Psoas muscle (tissue), 8 donors: ENCODE data around the gene TMEM184B. TPM values are rescaled to one million over a fixed set of nuclear protein-coding genes. Genes with fewer than 3 reads are reported as not detected.

Experiments used
- ATAC-seq, 4 donors: fragments of 200-7000 bp; cut with Tn5 transposase; one replicate each; pipeline ENCODE4 v1.9.1; 2020; ENCODE audit warnings: moderate library complexity in 3 of 4, mild to moderate bottlenecking in 2 of 4
- DNase-seq, 2 donors: peaks; one replicate each; pipeline ENCODE4 v3.0.0-alpha.2; 2020
- H3K27ac ChIP-seq: fragments of 200-600 bp; one replicate; pipeline ENCODE4 v1.8.0; 2022
- H3K27me3 ChIP-seq, 3 donors: fragments of 200-600 bp in 1 of 3; one replicate each; pipeline versions ENCODE4 v1.6.1 to v1.8.0; 2013 to 2022; ENCODE audit warnings: low read length in 2 of 3, mild to moderate bottlenecking in 2 of 3, moderate library complexity in 1 of 3; ENCODE audit not compliant: insufficient read depth in 3 of 3
- H3K36me3 ChIP-seq, 2 donors: fragments of 200-600 bp in 1 of 2; one replicate each; pipeline versions ENCODE4 v1.6.1 to v1.8.0; 2013 to 2022; ENCODE audit warnings: low read depth in 1 of 2, mild to moderate bottlenecking in 1 of 2, moderate library complexity in 1 of 2; ENCODE audit not compliant: insufficient read depth in 1 of 2
- H3K4me1 ChIP-seq: fragments of 200-600 bp; one replicate; pipeline ENCODE4 v1.8.0; 2022
- H3K4me3 ChIP-seq: fragments of 200-600 bp; one replicate; pipeline ENCODE4 v1.8.0; 2022; ENCODE audit warnings: mild to moderate bottlenecking
- H3K9me3 ChIP-seq: fragments of 200-600 bp; one replicate; pipeline ENCODE4 v1.8.0; 2022
- CTCF ChIP-seq: fragments of 200-600 bp; IDR thresholded peaks from one replicate; pipeline ENCODE4 v1.8.0; 2022; ENCODE audit warnings: antibody characterized with exemption
- WGBS, 3 donors: extraction: QIAGEN DNeasy Blood & Tissue Kit; methylation state at CpG; one replicate each; pipeline versions ENCODE4 v1.1.6 to v1.1.7; 2013; 5-methylcytosine and 5-hydroxymethylcytosine counted together
- intact Hi-C, 2 donors: fragments of 100-400 bp; cut with DNase I; formaldehyde crosslinking; loops; one replicate each; pipeline versions ENCODE4 v1.11.0 to v1.14.2; 2022
- polyA plus RNA-seq, 3 donors: library from polyadenylated mRNA; stranded (reverse); fragments of 200-250 nt; gene quantifications; one replicate each; pipeline ENCODE4 v1.2.3, GENCODE V29; 2013
- total RNA-seq, 4 donors: library from RNA; stranded (reverse); fragmentation: NEBNext Ultra II Directional in 2 of 4; extraction: Animal tissue kit (Norgen Biotek cat#: 25700) in 2 of 4; gene quantifications; one replicate each; pipeline versions ENCODE4 v1.2.1 to v1.2.4, GENCODE V29; 2021 to 2023
- donor health status: healthy with polysubstance abuse.
- donor health status: DM: no; HTN: no; CAD: no; lungs with moderate emphysema.
- donor health status: Bipolar disorder and iron deficiency.
- donor health status: healthy.
- donor health status: DM: yes; HTN: yes; CAD: no.
- donor health status: DM: no; HTN: no; CAD: no.
- donor health status: DM: no; HTN: no; CAD: no.
- donor health status: DM: yes; HTN: yes; CAD: no.

Gene TMEM184B
- total and polyA plus RNA-seq, 7 donors = 13.6 to 40.3 (median 26.4) TPM

DNA sequence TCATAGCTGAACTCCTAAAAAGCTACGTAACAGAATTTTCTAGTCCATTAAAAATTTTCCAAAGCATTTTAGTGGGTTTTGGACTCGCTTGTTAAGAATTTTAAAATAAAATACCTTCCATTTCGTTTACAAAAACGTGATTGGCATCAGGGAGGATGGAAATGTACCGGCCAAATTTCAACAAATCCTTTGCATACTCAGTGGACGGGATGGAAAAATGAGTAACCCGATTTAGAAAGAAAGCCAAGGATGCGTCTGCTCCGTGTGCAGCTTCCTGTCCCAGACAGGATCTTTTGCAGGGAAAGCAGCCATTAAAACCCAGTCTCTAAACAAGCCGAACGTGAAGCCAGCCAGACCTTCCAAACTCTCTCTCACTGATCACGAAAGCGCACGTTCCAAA, 15.6 kb downstream of the TMEM184B start:
- WGBS, 3 donors = 21 to 39% (median 26%) methylated on average over 14 of the region's 14 CpGs
- H3K27ac ChIP-seq = peak overlapping the region; percentile 59
- TF ChIP-seq CTCF = no peak
- H3K36me3 ChIP-seq = no peaks in the 10 kb centered on the region
- intact Hi-C loops = no loop called here
- no peaks in the 10 kb centered on the region for H3K9me3 ChIP-seq
- peaks cover 73% of the 10 kb centered on the region for H3K4me1 ChIP-seq
- H3K4me3 ChIP-seq = peak overlapping the region; percentile 15
- no peak for DNase-seq
- ATAC-seq = peak in 1 of 4 donors; percentile 25
- H3K27me3 ChIP-seq = no peaks in the 10 kb centered on the region

DNA sequence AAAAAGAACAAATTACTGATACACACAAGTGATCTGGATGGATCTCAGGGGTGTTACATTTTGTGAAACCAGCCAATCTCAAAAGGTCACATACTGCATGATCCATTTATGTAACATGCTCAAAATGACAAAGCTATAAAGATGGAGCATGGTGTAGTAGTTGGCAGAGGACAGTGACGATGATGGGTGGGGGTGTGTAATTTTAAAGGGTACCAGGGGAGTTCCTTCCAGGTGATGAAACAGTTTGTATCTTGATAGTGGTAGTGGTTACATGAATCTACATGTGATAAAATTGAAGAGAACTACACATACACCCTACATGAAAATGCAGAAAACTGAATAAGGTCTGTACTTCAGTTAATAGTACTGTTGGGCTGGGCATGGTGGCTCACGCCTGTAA, 17.1 kb downstream of the TMEM184B start:
- H3K4me3 ChIP-seq = no peak overlapping the region
- no peak for TF ChIP-seq CTCF
- 87 to 95% (median 95%) methylated on average over 2 of the region's 2 CpGs for WGBS, 3 donors
- peaks cover 63% of the 10 kb centered on the region for H3K4me1 ChIP-seq
- DNase-seq (no peak), ATAC-seq (no peak)
- H3K27me3 ChIP-seq = no peaks in the 10 kb centered on the region
- intact Hi-C loops = no loop called here
- H3K36me3 ChIP-seq = no peaks in the 10 kb centered on the region
- H3K27ac ChIP-seq = no peak overlapping the region
- no peaks in the 10 kb centered on the region for H3K9me3 ChIP-seq

- intact Hi-C loops = no loop called here
- DNase-seq (no peak), ATAC-seq (no peak)
- H3K27ac ChIP-seq = no peak overlapping the region
- no peaks in the 10 kb centered on the region for H3K9me3 ChIP-seq
- WGBS, 3 donors = 64 to 80% (median 77%) methylated on average over 7 of the region's 7 CpGs
- no peak for TF ChIP-seq CTCF
- H3K4me3 ChIP-seq = no peak overlapping the region
- no peaks in the 10 kb centered on the region for H3K27me3 ChIP-seq
- H3K36me3 ChIP-seq = peaks cover 0 to 16% of the 10 kb centered on the region in 2 donors
- peaks cover 44% of the 10 kb centered on the region for H3K4me1 ChIP-seq
These were observed 21.5 kb downstream of the TMEM184B start for GRCh38 chr22:38251341-38251692.

DNA sequence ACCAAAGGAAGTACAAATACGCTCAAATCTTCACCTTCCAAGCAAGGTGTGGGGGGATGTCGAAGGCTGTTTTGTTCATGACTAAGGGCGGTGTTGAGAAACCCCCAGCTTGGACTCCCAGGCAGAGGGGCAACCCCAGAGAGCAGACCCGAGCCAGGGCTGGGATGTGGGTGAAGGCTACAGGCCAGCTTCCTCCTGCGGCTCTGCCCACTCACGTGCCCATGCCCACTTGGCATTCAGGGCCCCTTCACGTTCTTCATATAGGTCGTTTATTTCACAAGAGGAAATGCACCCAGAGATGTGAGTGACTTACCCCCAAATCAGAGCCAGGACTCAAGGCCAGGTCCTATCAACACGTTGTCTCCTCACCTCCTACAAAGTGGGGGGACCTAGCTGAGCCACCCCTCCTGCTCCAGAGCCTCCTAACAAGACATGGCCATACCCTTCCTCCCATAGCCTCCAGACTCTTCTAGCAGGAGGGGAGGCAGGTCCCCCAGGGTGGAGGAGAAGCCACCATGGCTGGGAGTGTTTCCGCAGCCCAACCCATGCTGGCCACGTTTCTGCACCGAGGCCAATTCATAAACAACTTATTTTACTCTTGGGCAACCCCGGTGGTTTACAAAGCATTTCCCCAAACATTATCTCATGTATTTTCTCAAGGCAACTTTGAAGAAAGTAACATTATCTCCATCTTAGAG, 22.0 kb downstream of the TMEM184B start:
- peak in 3 of 4 donors; percentile 21 to 68 (median 55) for ATAC-seq

More for the DNA sequence above, 22.0 kb downstream of the TMEM184B start:
- DNase-seq = no peak
- no peak for TF ChIP-seq CTCF
- no peak overlapping the region for H3K4me3 ChIP-seq
- H3K9me3 ChIP-seq = no peaks in the 10 kb centered on the region
- WGBS, 3 donors = 52 to 65% (median 56%) methylated on average over 13 of the region's 13 CpGs
- H3K27ac ChIP-seq = no peak overlapping the region
- intact Hi-C loops = no loop called here
- no peaks in the 10 kb centered on the region for H3K27me3 ChIP-seq
- peaks cover 42% of the 10 kb centered on the region for H3K4me1 ChIP-seq
- peaks cover 0 to 21% of the 10 kb centered on the region in 2 donors for H3K36me3 ChIP-seq
